Measurements from ENCODE around the gene CRELD1. TPM values are rescaled to one million over a fixed set of nuclear protein-coding genes. Genes with fewer than 3 reads are reported as not detected.

Gene CRELD1
- total RNA-seq, 1 experiment from 2014 or later = 13.2 TPM

- Histone ChIP-seq H3K4me3 (ENCODE audit: low read depth, low read length, poor library complexity, severe bottlenecking) (no peak overlapping the region), H3K9me3 (ENCODE audit: low read depth, low read length, poor library complexity, severe bottlenecking) (no peaks in the 10 kb centered on the region), H3K4me1 (ENCODE audit: insufficient read depth, low read length, poor library complexity, severe bottlenecking) (peaks cover 22% of the 10 kb centered on the region), H3K36me3 (ENCODE audit: insufficient read depth, low read length, poor library complexity, severe bottlenecking) (no peaks in the 10 kb centered on the region), H3K27ac (ENCODE audit: low read depth, low read length, poor library complexity, severe bottlenecking) (no peak overlapping the region), H3K27me3 (replicated peaks; ENCODE audit: insufficient read depth, low read depth, low read length, poor library complexity) (no peaks in the 10 kb centered on the region)
- ChIA-PET CTCF (no interaction called here), POLR2A (ENCODE audit: low non-redundant PET) (interaction anchor here (0.6 kb wide), 1 partner anchor 753 kb away, joined by 3 read pairs; no protein-coding TSS in a partner anchor)
- DNase-seq (ENCODE audit: low spot score) = no peak
- TF ChIP-seq EZH2 (IDR thresholded peaks at IDR 0.05; ENCODE audit: borderline replicate concordance, low read depth, low read length, poor library complexity, severe bottlenecking) (no peak), CTCF (conservative IDR thresholded peaks at IDR 0.05; ENCODE audit: low read depth, low read length) (no peak)
- intact Hi-C loops (cut with micrococcal nuclease; ENCODE audit: unreplicated experiment) = no loop called here
- no TSS peak for BruUV-seq (replicated peaks)
Measured at GRCh38 chr3:9911863-9912262, 21.8 kb upstream of the CRELD1 start.

GRCh38 chr3:9912294-9912935, 21.2 kb upstream of the CRELD1 start:
- Histone ChIP-seq H3K27me3 (replicated peaks; ENCODE audit: insufficient read depth, low read depth, low read length, poor library complexity) (no peaks in the 10 kb centered on the region), H3K27ac (ENCODE audit: low read depth, low read length, poor library complexity, severe bottlenecking) (no peak overlapping the region), H3K4me3 (ENCODE audit: low read depth, low read length, poor library complexity, severe bottlenecking) (no peak overlapping the region), H3K4me1 (ENCODE audit: insufficient read depth, low read length, poor library complexity, severe bottlenecking) (peaks cover 26% of the 10 kb centered on the region), H3K9me3 (ENCODE audit: low read depth, low read length, poor library complexity, severe bottlenecking) (no peaks in the 10 kb centered on the region), H3K36me3 (ENCODE audit: insufficient read depth, low read length, poor library complexity, severe bottlenecking) (no peaks in the 10 kb centered on the region)
- no TSS peak for BruUV-seq (replicated peaks)
- ChIA-PET POLR2A (ENCODE audit: low non-redundant PET) (interaction anchor here (0.6 kb wide), 1 partner anchor 754 kb away, joined by 3 read pairs; no protein-coding TSS in a partner anchor), CTCF (no interaction called here)
- TF ChIP-seq CTCF (conservative IDR thresholded peaks at IDR 0.05; ENCODE audit: low read depth, low read length) = no peak
- TF ChIP-seq EZH2 (IDR thresholded peaks at IDR 0.05; ENCODE audit: borderline replicate concordance, low read depth, low read length, poor library complexity, severe bottlenecking) = no peak
- DNase-seq (ENCODE audit: low spot score) = no peak
- intact Hi-C loops (cut with micrococcal nuclease; ENCODE audit: unreplicated experiment) = no loop called here

GRCh38 chr3:9913601-9914000, 20.0 kb upstream of the CRELD1 start:
- ChIA-PET CTCF (no interaction called here), POLR2A (ENCODE audit: low non-redundant PET) (no interaction called here)
- H3K27me3 ChIP-seq (replicated peaks; ENCODE audit: insufficient read depth, low read depth, low read length, poor library complexity) = no peaks in the 10 kb centered on the region
- no peak overlapping the region for H3K4me3 ChIP-seq (ENCODE audit: low read depth, low read length, poor library complexity, severe bottlenecking)
- no TSS peak for BruUV-seq (replicated peaks)
- no peak overlapping the region for H3K27ac ChIP-seq (ENCODE audit: low read depth, low read length, poor library complexity, severe bottlenecking)
- no peaks in the 10 kb centered on the region for H3K9me3 ChIP-seq (ENCODE audit: low read depth, low read length, poor library complexity, severe bottlenecking)
- intact Hi-C loops (cut with micrococcal nuclease; ENCODE audit: unreplicated experiment) = no loop called here
- no peaks in the 10 kb centered on the region for H3K36me3 ChIP-seq (ENCODE audit: insufficient read depth, low read length, poor library complexity, severe bottlenecking)
- TF ChIP-seq EZH2 (IDR thresholded peaks at IDR 0.05; ENCODE audit: borderline replicate concordance, low read depth, low read length, poor library complexity, severe bottlenecking) (no peak), CTCF (conservative IDR thresholded peaks at IDR 0.05; ENCODE audit: low read depth, low read length) (no peak)
- DNase-seq (ENCODE audit: low spot score) = no peak
- peaks cover 29% of the 10 kb centered on the region for H3K4me1 ChIP-seq (ENCODE audit: insufficient read depth, low read length, poor library complexity, severe bottlenecking)

All from A673 (cell line).